Inflammatory macrophage treated with lipopolysaccharide for 4 hours (primary cell): ENCODE measurements around the gene PLCL2.
"Not testable (repeated sequence)": the region's sequence is repeated elsewhere in the genome, so short reads cannot be mapped to it uniquely, and the experiment has no call there.

Experiments used
- DNase-seq: peaks from one replicate; pipeline ENCODE4 v3.0.0-alpha.2; 2020

The PLCL2 gene

GRCh38 chr3:16978234-16978920 is 93.6 kb downstream of the PLCL2 start:
- DNase-seq, result no peak

- no peak for DNase-seq
These were observed 94.1 kb downstream of the PLCL2 start for GRCh38 chr3:16978921-16979271.

GRCh38 chr3:16979769-16980515 is 95.2 kb downstream of the PLCL2 start:
- DNase-seq, result not testable (repeated sequence)

- DNase-seq, result not testable (repeated sequence)
These were observed 95.8 kb downstream of the PLCL2 start for GRCh38 chr3:16980526-16980925.

GRCh38 chr3:16982460-16982859 is 97.7 kb downstream of the PLCL2 start:
- DNase-seq, result no peak

- DNase-seq, result no peak
These were observed 100.9 kb downstream of the PLCL2 start for GRCh38 chr3:16985608-16986007.

GRCh38 chr3:16987141-16987540 is 102.4 kb downstream of the PLCL2 start:
- DNase-seq, result no peak

- no peak for DNase-seq
These were observed 105.4 kb downstream of the PLCL2 start for GRCh38 chr3:16990163-16990562.

- DNase-seq, result no peak
These were observed 107.4 kb downstream of the PLCL2 start for GRCh38 chr3:16992198-16992597.

GRCh38 chr3:16993227-16993626 is 108.5 kb downstream of the PLCL2 start:
- DNase-seq, result peak; percentile 26

DNA sequence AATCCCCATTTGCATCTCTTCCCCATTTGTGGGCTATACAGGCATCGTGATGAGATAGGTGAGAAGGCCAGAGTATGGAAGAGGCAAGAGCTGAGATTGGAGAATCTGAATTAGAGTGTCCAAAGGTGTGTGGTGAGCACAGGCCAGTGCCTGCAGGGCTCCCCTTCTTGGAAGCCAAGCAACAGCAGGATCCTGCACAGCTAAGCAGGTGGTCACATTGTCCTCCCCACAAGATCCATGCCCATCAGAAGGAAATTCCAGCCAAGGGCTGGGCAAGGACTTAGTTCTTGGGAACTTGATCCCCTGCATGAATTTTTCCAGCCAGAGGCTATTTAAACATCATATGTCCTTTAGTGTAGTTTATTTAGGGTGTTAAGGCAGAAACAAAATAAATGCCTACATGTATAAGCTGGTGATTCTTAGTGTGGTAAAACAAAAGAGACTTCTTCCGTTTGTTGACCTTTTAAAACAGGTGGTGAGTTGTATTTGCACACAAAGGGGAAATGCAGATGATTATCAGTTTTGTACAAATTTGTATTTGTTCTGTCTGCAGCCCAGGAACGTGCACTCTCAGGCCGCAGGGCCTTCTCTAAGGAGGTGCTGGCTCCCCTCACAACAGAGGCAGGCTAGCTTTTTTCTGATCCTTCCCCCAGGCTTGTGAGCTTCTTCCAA is 110.2 kb downstream of the PLCL2 start:
- DNase-seq, result no peak

DNA sequence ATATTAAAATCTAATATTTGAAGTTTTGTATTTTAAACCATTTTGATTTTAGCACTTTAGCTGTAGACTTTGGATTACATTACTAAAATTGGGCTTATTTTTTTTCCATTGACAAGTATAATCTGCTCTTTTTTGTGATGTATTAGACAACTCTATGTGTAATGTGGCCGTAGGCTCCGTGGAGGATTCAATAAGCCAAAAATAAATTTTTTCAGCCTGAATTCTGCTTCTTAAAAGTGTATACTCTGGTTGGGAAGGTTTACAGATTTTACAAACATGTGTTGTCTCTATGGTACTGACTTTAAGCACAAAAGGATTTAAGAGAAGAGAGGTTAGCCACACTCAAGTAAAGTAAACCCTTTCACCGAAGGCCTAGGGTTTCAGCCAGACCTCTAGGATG is 110.8 kb downstream of the PLCL2 start:
- DNase-seq, result no peak

- DNase-seq, result no peak
These were observed 113.6 kb downstream of the PLCL2 start for GRCh38 chr3:16998236-16998923.

- no peak for DNase-seq
These were observed 114.4 kb downstream of the PLCL2 start for GRCh38 chr3:16999161-16999560.

DNA sequence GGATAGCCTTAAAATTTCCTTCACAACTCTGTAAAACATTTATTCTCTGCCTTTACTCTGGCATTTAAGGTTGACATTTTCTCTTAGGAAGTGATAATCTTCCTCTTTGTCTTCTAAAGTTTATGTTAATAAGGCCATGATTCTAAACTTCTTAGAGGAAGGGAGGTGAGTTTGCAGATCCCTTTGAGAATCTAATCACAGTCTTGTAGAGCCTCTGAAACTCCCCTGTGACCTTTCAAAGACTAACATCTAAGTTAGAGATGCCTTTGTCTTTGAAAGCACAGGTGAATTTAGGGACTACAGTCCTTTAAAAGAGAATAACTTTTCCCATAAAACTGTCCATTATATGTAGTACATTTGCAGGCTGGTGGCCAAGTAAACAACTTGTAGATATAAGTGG is 115.1 kb downstream of the PLCL2 start:
- no peak for DNase-seq

- no peak for DNase-seq
These were observed 118.7 kb downstream of the PLCL2 start for GRCh38 chr3:17003457-17003856.

DNA sequence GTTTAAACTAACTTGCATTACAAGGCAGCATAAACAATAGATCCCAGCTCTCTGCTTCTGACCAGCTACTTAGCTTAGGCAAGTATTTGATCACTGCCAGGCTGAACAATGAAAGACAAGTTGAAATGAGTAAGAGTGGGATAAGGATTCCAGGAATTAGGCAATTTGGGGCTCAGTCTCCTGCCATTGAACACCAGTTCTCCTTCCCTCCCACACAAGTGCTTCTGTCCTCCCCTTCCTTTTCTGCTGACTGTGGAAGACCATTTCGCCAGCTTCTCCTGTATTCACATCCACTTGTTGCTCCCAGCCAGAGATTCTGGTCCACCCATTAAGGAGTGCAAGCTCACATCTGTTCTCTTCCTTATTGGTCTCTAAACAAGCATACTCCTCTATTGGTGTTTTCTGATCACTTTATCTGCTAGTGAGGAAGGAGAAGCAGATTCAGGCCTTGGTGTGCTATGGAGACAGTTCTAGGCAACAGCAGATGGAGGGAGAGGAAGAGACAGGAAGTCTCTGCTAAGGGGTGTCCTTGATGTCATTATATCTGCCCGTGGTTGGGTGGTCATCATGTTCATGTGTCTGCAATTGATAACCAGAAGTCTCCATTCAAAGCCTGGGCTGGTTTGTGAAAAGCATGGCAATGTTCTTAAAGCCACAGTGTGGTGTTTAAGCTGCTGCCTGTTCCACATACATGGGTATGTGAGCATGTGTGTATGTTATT is 121.5 kb downstream of the PLCL2 start:
- peak; percentile 58 for DNase-seq

GRCh38 chr3:17007284-17007683 is 122.5 kb downstream of the PLCL2 start:
- no peak for DNase-seq

DNA sequence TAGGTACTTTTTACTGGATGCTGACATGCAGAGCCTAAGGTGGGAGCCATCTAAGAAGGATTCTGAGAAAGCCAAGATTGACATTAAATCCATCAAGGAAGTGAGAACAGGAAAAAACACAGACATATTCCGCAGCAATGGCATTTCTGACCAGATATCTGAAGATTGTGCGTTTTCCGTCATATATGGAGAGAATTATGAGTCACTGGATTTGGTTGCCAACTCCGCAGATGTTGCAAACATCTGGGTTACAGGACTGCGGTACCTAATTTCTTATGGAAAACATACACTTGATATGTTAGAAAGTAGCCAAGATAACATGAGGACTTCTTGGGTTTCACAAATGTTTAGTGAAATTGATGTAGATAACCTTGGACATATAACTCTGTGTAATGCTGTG is 125.1 kb downstream of the PLCL2 start:
- DNase-seq, result no peak

- no peak for DNase-seq
These were observed 127.1 kb downstream of the PLCL2 start for GRCh38 chr3:17011728-17012338.

DNA sequence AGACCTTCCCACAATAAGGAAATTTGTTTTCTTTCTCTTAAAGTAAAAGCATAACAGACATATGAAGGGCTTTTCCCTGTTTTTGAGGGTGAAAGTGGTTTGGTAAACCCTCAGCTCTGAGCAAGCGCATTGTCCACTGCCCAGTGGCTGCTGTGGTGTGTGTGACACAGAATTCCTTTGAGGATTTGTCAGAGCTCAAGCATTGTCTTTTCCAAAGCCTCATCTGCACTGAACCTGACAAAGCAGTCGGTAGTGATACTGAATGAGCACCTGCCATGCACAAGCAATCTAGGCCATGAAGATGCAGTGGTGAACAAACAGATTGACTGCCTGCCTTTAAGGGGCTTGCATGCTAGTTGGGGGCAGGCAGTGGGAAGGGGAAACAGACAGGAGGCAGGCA is 128.3 kb downstream of the PLCL2 start:
- DNase-seq, result no peak

GRCh38 chr3:17013571-17013970 is 128.8 kb downstream of the PLCL2 start:
- DNase-seq, result no peak
